MCF 10A (cell line): ENCODE measurements around the gene FTL. TPM values are rescaled to one million over a fixed set of nuclear protein-coding genes. Genes with fewer than 3 reads are reported as not detected.

Source experiments
- BruUV-seq: library from RNA; stranded (reverse); fragments of 400-500 nt; replicated peaks from 2 replicates; lab custom pipeline; 2021; lab: Mats Ljungman, UMichigan
- CTCF ChIA-PET: fragments of 300-600 bp; sonication (Branson Sonifier 250); formaldehyde crosslinking; extraction: SDS; loops from one replicate; lab custom pipeline; 2021; ENCODE audit warnings: antibody characterized with exemption, inconsistent platforms; lab: Yijun Ruan, JAX
- POLR2A ChIA-PET: fragments of 300-600, 350-650 bp; sonication (Branson Sonifier 250); formaldehyde crosslinking; extraction: SDS; loops from one replicate; lab custom pipeline; 2020; ENCODE audit warnings: antibody characterized with exemption, inconsistent platforms; lab: Yijun Ruan, JAX
- DNase-seq: peaks from one replicate; pipeline ENCODE4 v3.0.0-alpha.2; 2018; ENCODE audit not compliant: unreplicated experiment
- H3K27ac Mint-ChIP-seq: one replicate; pipeline ENCODE4 v1.8.0; 2022; ENCODE audit warnings: mild to moderate bottlenecking, low read depth, mixed read lengths; ENCODE audit not compliant: unreplicated experiment
- H3K27me3 Mint-ChIP-seq: one replicate; pipeline ENCODE4 v1.8.0; 2022; ENCODE audit warnings: mixed read lengths; ENCODE audit not compliant: insufficient read depth, unreplicated experiment
- H3K36me3 Mint-ChIP-seq: one replicate; pipeline ENCODE4 v1.8.0; 2022; ENCODE audit warnings: mild to moderate bottlenecking, moderate library complexity, mixed read lengths; ENCODE audit not compliant: insufficient read depth, unreplicated experiment
- H3K4me1 Mint-ChIP-seq: one replicate; pipeline ENCODE4 v1.8.0; 2022; ENCODE audit warnings: mixed read lengths; ENCODE audit not compliant: insufficient read depth, unreplicated experiment
- H3K4me3 Mint-ChIP-seq: one replicate; pipeline ENCODE4 v1.8.0; 2022; ENCODE audit warnings: mild to moderate bottlenecking, moderate library complexity, mixed read lengths; ENCODE audit not compliant: unreplicated experiment
- H3K9me3 Mint-ChIP-seq: one replicate; pipeline ENCODE4 v1.8.0; 2022; ENCODE audit warnings: mixed read lengths; ENCODE audit not compliant: unreplicated experiment
- intact Hi-C: fragments of 100-400 bp; cut with micrococcal nuclease; formaldehyde crosslinking; loops from 2 replicates; pipeline ENCODE4 v1.14.1; 2022
- total RNA-seq: library from RNA; stranded (reverse); gene quantifications from 2 replicates; pipeline ENCODE4 v1.2.3, GENCODE V29; 2022
- TF ChIP-seq, protein P1 (sequence below): fragments of 200-600 bp; IDR thresholded peaks from one replicate; pipeline ENCODE4 v1.8.0; 2022; ENCODE audit warnings: antibody characterized with exemption, mild to moderate bottlenecking; ENCODE audit not compliant: unreplicated experiment

Gene FTL
- total RNA-seq, 1 experiment from 2014 or later: 275 TPM

DNA sequence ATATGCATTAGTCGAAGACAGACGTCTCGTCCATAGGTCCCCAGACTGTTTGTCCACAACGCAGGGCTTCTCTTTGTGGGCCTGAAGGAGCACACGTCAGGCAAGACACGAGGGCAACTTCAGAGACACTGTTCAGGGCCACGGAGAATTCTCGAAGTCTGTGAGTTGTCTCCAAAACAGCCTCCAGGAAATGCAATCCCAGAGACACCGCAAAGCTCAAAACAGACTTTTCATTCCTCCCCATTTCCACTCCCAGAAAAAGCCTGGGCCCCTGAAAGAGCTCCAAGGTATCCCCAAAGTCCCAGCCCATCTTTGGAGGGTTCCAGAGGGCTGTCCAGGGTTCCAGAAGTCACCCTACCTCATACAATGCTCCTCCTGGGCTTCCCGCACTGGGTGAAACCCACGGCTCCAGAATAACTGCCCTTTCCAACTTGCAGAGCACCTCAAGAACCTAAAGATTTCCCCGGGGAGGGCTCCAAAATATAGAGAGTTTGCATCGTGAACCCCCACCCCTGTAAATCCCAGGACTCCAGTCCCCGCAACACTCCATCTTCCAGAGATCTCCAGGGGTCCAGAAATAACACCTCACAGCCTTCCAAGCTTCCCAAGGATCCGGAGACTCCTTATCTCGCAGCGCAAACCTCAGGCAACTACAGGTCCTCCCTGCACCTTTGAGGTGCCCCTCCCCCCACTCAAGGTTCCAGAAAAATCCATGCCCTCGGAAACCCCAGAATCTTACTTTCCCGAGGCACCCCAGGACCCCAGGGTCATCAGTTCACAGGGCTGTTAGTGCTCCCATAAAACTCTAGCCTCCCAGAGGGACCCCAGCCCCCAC, 687 bp upstream of the FTL start:
- no peak for DNase-seq
- intact Hi-C loops: loop anchor here (2.0 kb wide), 1 partner anchor 90 kb away; no protein-coding TSS in a partner anchor
- peaks cover 65% of the 10 kb centered on the region for H3K36me3 Mint-ChIP-seq
- peak overlapping the region; percentile 97 for H3K4me3 Mint-ChIP-seq
- ChIA-PET CTCF (interaction anchor here (0.7 to 1.2 kb wide), 2 partner anchors 29 to 51 kb away, joined by 3 to 4 read pairs; partner anchors contain the start of gene GYS1), POLR2A (interaction anchor here (0.5 to 5.3 kb wide), 11 partner anchors 10 to 177 kb away, joined by 3 to 98 read pairs (median 7); partner anchors contain the start of genes BAX, GYS1, NUCB1 and PPP1R15A)
- H3K9me3 Mint-ChIP-seq: no peaks in the 10 kb centered on the region
- no peaks in the 10 kb centered on the region for H3K27me3 Mint-ChIP-seq
- TF ChIP-seq, protein P1, sequence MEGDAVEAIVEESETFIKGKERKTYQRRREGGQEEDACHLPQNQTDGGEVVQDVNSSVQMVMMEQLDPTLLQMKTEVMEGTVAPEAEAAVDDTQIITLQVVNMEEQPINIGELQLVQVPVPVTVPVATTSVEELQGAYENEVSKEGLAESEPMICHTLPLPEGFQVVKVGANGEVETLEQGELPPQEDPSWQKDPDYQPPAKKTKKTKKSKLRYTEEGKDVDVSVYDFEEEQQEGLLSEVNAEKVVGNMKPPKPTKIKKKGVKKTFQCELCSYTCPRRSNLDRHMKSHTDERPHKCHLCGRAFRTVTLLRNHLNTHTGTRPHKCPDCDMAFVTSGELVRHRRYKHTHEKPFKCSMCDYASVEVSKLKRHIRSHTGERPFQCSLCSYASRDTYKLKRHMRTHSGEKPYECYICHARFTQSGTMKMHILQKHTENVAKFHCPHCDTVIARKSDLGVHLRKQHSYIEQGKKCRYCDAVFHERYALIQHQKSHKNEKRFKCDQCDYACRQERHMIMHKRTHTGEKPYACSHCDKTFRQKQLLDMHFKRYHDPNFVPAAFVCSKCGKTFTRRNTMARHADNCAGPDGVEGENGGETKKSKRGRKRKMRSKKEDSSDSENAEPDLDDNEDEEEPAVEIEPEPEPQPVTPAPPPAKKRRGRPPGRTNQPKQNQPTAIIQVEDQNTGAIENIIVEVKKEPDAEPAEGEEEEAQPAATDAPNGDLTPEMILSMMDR: no peak
- H3K4me1 Mint-ChIP-seq: peaks cover 35% of the 10 kb centered on the region
- H3K27ac Mint-ChIP-seq: peak overlapping the region; percentile 96
- BruUV-seq: no TSS peak

DNA sequence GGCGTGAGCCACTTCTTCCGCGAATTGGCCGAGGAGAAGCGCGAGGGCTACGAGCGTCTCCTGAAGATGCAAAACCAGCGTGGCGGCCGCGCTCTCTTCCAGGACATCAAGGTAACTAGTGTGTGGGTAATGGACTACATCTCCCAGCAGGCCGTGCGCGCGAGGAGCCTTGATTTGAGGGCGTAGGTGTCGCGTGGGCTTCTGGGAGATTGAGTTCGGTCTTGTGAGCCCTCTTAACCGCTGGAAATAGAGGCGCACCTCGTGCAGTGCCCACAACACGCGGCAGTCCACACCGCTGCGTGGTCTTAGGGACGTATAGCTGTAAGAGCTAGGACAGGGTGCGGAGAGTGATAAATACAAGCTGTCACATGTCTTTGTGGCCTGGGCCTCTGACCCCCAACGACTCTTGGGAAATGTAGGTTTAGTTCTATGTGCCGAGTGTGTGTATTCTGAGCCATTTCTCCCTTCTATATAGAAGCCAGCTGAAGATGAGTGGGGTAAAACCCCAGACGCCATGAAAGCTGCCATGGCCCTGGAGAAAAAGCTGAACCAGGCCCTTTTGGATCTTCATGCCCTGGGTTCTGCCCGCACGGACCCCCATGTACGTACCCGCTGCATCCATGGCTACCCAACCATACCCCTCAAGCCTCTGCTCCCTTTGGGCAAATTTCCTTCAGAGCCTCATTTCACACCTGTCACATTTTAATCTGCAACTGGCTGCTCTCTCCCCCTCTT, 864 bp downstream of the FTL start:
- ChIA-PET POLR2A (interaction anchor here (0.6 to 5.3 kb wide), 19 partner anchors 9 to 640 kb away, joined by 3 to 98 read pairs (median 4); partner anchors contain the start of genes BAX, DHDH, EMP3 and GYS1), CTCF (interaction anchor here (0.5 to 2.0 kb wide), 6 partner anchors 11 to 175 kb away, joined by 3 to 13 read pairs (median 3); partner anchors contain the start of gene RUVBL2)
- peak; percentile 93 for DNase-seq
- TF ChIP-seq, protein P1: no peak
- intact Hi-C loops: loop anchor here (2.0 kb wide), 1 partner anchor 91 kb away; no protein-coding TSS in a partner anchor
- peak overlapping the region; percentile 96 for H3K27ac Mint-ChIP-seq
- peak overlapping the region; percentile 97 for H3K4me3 Mint-ChIP-seq
- H3K4me1 Mint-ChIP-seq: peaks cover 35% of the 10 kb centered on the region
- H3K27me3 Mint-ChIP-seq: no peaks in the 10 kb centered on the region
- H3K36me3 Mint-ChIP-seq: peaks cover 71% of the 10 kb centered on the region
- no peaks in the 10 kb centered on the region for H3K9me3 Mint-ChIP-seq
- BruUV-seq: TSS peak; percentile 82

DNA sequence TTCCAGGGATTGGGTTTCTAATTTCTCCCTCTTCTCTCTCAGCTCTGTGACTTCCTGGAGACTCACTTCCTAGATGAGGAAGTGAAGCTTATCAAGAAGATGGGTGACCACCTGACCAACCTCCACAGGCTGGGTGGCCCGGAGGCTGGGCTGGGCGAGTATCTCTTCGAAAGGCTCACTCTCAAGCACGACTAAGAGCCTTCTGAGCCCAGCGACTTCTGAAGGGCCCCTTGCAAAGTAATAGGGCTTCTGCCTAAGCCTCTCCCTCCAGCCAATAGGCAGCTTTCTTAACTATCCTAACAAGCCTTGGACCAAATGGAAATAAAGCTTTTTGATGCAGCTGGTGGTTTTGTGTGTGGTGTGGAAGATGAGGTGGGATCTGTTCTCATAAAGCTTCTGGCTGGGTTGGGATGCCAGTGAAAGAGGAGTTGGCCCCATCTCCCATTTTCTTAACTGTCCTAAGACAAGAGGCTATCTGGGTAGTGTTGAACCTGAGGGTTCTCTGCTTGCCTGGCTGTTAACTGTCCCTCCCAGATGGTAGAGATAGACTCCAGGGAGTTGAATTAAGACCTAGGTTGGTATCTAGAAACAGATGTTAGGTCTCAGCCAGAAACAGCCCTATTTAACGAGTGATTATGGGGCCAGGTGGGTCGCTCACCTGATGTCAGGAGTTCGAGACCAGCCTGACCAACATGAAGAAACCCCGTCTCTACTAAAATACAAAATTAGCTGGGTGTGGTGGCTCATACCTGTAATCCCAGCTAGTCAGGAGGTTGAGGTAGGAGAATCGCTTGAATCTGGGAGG, 1.6 kb downstream of the FTL start:
- BruUV-seq: no TSS peak
- peak overlapping the region; percentile 97 for H3K4me3 Mint-ChIP-seq
- ChIA-PET POLR2A (interaction anchor here (0.6 to 5.3 kb wide), 12 partner anchors 11 to 641 kb away, joined by 3 to 98 read pairs (median 8); partner anchors contain the start of genes BAX, DHDH, EMP3 and GYS1), CTCF (interaction anchor here (0.5 to 2.0 kb wide), 6 partner anchors 10 to 176 kb away, joined by 3 to 13 read pairs (median 4); partner anchors contain the start of gene RUVBL2)
- intact Hi-C loops: no loop called here
- H3K9me3 Mint-ChIP-seq: no peaks in the 10 kb centered on the region
- TF ChIP-seq, protein P1: no peak
- peaks cover 35% of the 10 kb centered on the region for H3K4me1 Mint-ChIP-seq
- H3K27me3 Mint-ChIP-seq: no peaks in the 10 kb centered on the region
- peaks cover 64% of the 10 kb centered on the region for H3K36me3 Mint-ChIP-seq
- H3K27ac Mint-ChIP-seq: peak overlapping the region; percentile 96
- no peak for DNase-seq
